Adrenal gland (tissue), 5 donors: ENCODE results near the gene ZNF608.

Source experiments
- POLR2A ChIP-seq, 2 donors: fragments of 450-650 bp; IDR thresholded peaks; one replicate each; pipeline ENCODE4 v1.6.1; 2017; ENCODE audit warnings: antibody characterized with exemption in 2 of 2, mild to moderate bottlenecking in 2 of 2, moderate library complexity in 1 of 2
- TF ChIP-seq, protein P1 (sequence below), 6 experiments: fragments of 450-650 bp in 4 of 6; fragments of 200-600 bp in 2 of 6; sonication (generic) in 1 of 6; IDR thresholded peaks; 1 replicate in 5 of 6; 2 replicates in 1 of 6; pipeline versions ENCODE4 v1.5.1 to v1.8.0; 2016 to 2021; ENCODE audit warnings: antibody characterized with exemption in 6 of 6, mild to moderate bottlenecking in 2 of 6, moderate library complexity in 1 of 6
- donor health status: DM: no; HTN: no; CAD: no.

DNA sequence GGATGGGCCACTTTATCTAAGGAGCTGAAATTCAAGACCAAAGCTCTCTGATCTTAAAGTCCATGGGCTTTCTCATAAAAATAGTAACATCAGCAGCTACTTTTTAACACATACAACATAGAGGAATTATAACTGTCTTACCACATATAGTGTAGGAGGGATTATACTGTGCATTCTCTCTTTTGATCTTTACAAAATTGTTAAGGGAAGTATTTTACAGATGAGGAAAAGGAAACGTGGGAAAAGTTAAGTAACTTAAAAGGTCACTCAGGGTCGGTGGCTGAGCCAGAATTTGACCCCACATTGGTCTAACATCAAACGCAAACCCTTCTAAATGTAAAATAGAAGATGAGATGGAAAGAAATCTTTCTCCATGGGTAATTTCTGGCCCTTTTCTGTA is 38.4 kb downstream of the ZNF608 start:
- TF ChIP-seq, protein P1, sequence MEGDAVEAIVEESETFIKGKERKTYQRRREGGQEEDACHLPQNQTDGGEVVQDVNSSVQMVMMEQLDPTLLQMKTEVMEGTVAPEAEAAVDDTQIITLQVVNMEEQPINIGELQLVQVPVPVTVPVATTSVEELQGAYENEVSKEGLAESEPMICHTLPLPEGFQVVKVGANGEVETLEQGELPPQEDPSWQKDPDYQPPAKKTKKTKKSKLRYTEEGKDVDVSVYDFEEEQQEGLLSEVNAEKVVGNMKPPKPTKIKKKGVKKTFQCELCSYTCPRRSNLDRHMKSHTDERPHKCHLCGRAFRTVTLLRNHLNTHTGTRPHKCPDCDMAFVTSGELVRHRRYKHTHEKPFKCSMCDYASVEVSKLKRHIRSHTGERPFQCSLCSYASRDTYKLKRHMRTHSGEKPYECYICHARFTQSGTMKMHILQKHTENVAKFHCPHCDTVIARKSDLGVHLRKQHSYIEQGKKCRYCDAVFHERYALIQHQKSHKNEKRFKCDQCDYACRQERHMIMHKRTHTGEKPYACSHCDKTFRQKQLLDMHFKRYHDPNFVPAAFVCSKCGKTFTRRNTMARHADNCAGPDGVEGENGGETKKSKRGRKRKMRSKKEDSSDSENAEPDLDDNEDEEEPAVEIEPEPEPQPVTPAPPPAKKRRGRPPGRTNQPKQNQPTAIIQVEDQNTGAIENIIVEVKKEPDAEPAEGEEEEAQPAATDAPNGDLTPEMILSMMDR (IDR thresholded peaks at IDR 0.05) = no peak
- TF ChIP-seq POLR2A (IDR thresholded peaks at IDR 0.05) = no peak
